ENCODE measurements around the gene BRI3BP.
"Not testable (repeated sequence)": the region's sequence is repeated elsewhere in the genome, so short reads cannot be mapped to it uniquely, and the experiment has no call there.

BRI3BP gene

DNA sequence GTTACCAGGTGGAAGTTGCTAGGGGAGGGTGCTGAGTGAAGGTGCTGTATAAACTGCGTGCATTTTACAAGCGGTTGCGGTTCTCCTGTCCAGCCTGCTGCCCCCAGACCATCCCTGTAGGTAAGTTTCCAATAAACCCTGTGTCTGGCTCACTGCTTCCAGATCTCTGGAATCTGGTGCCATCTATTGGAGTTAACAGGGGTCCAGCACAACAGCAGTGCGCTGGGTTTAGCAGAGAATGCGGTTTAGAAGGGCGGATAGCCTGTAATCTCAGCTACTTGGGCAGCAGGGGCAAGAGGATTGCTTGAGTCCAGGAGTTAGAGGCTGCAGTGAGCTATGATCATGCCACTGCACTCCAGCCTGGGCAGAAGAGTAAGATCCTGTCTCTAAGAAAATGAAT lies 76.7 kb downstream of the BRI3BP start:
- DNase-seq, result no peak

- DNase-seq, result no peak
Measured at GRCh38 chr12:125070661-125071390, 77.4 kb downstream of the BRI3BP start.

- DNase-seq, result no peak
Measured at GRCh38 chr12:125071456-125071855, 78.0 kb downstream of the BRI3BP start.

- no peak for DNase-seq
Measured at GRCh38 chr12:125072496-125072895, 79.1 kb downstream of the BRI3BP start.

DNA sequence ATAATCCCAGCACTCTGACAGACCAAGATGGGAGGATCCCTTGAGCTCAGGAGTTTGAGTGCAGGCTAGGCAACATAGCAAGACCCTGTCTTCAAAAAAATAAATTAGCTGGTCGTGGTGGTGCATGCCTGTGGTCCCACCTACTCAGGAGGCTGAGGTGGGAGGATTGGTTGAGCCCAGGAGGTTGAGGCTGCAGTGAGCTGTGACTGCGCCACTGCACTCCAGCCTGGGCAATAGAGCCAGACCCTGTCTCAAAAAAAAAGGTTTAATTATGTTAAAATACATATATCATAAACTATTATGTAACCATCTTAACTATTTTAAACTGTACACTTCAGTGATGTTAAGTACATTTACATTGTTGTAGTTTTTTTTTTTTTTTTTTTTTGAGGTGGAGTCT lies 80.8 kb downstream of the BRI3BP start:
- DNase-seq, result not testable (repeated sequence)

- DNase-seq, result no peak
Measured at GRCh38 chr12:125076103-125076502, 82.7 kb downstream of the BRI3BP start.

GRCh38 chr12:125079084-125079483 lies 85.6 kb downstream of the BRI3BP start:
- DNase-seq, result no peak

DNA sequence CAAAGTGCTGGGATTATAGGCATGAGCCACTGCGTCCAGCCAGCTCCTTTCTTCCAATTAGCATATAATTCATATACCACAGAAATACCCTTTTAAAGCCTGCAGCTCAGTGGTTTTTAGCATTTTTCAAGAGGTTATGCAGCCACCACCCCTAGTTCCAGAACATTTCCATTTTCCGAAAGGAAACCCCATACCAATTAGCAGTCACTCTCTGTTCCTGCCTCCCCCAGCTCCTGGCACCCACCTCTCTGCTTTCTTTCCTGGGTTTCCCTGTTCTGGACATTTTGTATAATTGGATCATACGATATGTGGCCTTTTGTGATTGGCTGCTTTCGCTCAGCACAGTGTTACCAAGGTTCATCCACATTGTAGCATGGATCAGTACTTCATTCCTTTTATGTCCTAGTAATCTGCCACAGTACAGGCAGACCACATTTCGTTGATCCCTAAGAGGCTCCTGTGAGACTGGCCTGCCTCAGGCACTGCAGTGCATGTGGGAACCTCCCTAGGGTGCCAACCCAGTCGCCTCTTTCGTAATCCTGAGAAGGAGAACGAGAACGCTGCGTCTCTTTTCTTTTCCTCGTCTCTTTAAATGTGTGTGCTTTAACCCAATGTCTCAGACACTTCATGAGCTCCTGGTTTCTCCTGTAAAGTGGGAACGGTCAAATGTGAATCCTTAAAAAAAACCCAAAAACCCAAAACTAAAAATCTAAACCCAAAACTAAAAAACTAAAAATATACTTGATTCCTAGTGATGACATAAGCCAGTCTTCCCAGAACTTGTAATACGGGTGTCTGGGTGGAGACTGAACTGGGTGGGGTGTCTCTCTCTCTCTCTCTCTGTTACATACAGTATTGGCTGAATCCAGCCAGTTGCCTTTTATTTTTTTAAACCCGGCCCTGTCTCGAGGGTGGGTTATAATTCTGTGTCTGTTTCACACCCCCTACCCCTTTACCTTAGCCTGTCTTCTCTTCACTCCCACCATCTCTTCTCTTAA lies 86.5 kb downstream of the BRI3BP start:
- DNase-seq, result no peak
